IMR-90 (cell line): Measurements from ENCODE around the gene SHLD3. TPM values are rescaled to one million over a fixed set of nuclear protein-coding genes. Genes with fewer than 3 reads are reported as not detected.

Experiments used
- ATAC-seq: fragments of 200-7000 bp; cut with Tn5 transposase; 2 replicates; pipeline ENCODE4 v1.9.1; 2020; ENCODE audit warnings: low read depth, mild to moderate bottlenecking, moderate library complexity
- BruUV-seq: library from RNA; stranded (reverse); fragments of 400-500 nt; replicated peaks from 2 replicates; lab custom pipeline; 2021; lab: Mats Ljungman, UMichigan
- CTCF ChIA-PET: fragments of 300-600 bp; formaldehyde crosslinking; extraction: SDS; loops from one replicate; lab custom pipeline; 2021; ENCODE audit warnings: antibody characterized with exemption; lab: Yijun Ruan, JAX
- POLR2A ChIA-PET: fragments of 300-600 bp; sonication (Branson Sonifier 250); formaldehyde crosslinking; loops from one replicate; lab custom pipeline; 2022; ENCODE audit warnings: antibody characterized with exemption; ENCODE audit not compliant: unreplicated experiment; lab: Charles Lee
- DNase-seq: peaks from one replicate; pipeline ENCODE4 v3.0.0; 2013
- H2AFZ ChIP-seq: replicated peaks from 2 replicates; pipeline ENCODE3; 2013; ENCODE audit warnings: low read length, mild to moderate bottlenecking; ENCODE audit not compliant: poor library complexity
- H2AK5ac ChIP-seq: 2 replicates; pipeline ENCODE4 v1.6.1; 2013; ENCODE audit warnings: low read depth, low read length, inconsistent platforms
- H2AK9ac ChIP-seq: replicated peaks from 2 replicates; pipeline ENCODE3; 2013; ENCODE audit warnings: mild to moderate bottlenecking, low read depth, low read length, moderate library complexity; ENCODE audit not compliant: poor library complexity
- H2BK120ac ChIP-seq: 2 replicates; pipeline ENCODE4 v1.6.1; 2013; ENCODE audit warnings: low read depth, low read length, inconsistent platforms
- H2BK15ac ChIP-seq: 3 replicates; pipeline ENCODE4 v1.6.1; 2013; ENCODE audit warnings: low read depth, low read length, inconsistent platforms
- H2BK20ac ChIP-seq: 2 replicates; pipeline ENCODE4 v1.6.1; 2013; ENCODE audit warnings: low read depth, mild to moderate bottlenecking, inconsistent platforms, low read length, moderate library complexity
- H2BK5ac ChIP-seq: 2 replicates; pipeline ENCODE4 v1.6.1; 2013; ENCODE audit warnings: mild to moderate bottlenecking, low read depth, low read length, inconsistent platforms; ENCODE audit not compliant: poor library complexity, severe bottlenecking
- H3K14ac ChIP-seq: replicated peaks from 2 replicates; pipeline ENCODE4 v1.6.1; 2013; ENCODE audit warnings: low read depth, low read length, inconsistent platforms
- H3K18ac ChIP-seq: 2 replicates; pipeline ENCODE4 v1.6.1; 2013; ENCODE audit warnings: low read depth, low read length, control low read depth
- H3K23ac ChIP-seq: 2 replicates; pipeline ENCODE4 v1.6.1; 2013; ENCODE audit warnings: low read depth, low read length, inconsistent platforms
- H3K27ac ChIP-seq: 2 replicates; pipeline ENCODE4 v1.5.1; 2013; ENCODE audit warnings: mild to moderate bottlenecking, control low read depth, low read length; ENCODE audit not compliant: insufficient read depth
- H3K27me3 ChIP-seq: 2 replicates; pipeline ENCODE4 v1.6.1; 2013; ENCODE audit warnings: low read length; ENCODE audit not compliant: control insufficient read depth, insufficient read depth
- H3K36me3 ChIP-seq: 2 replicates; pipeline ENCODE4 v1.6.1; 2013; ENCODE audit warnings: low read length, mixed read lengths; ENCODE audit not compliant: control insufficient read depth, insufficient read depth
- H3K4ac ChIP-seq: 2 replicates; pipeline ENCODE4 v1.6.1; 2013; ENCODE audit warnings: low read depth, low read length, inconsistent platforms
- H3K4me1 ChIP-seq: 2 replicates; pipeline ENCODE4 v1.6.1; 2013; ENCODE audit warnings: low read length, mixed read lengths; ENCODE audit not compliant: control insufficient read depth, insufficient read depth
- H3K4me2 ChIP-seq: 2 replicates; pipeline ENCODE4 v1.6.1; 2013; ENCODE audit warnings: low read depth, mild to moderate bottlenecking, control low read depth, low read length, moderate library complexity
- H3K4me3 ChIP-seq: 2 replicates; pipeline ENCODE4 v1.5.1; 2013; ENCODE audit warnings: low read depth, mild to moderate bottlenecking, control low read depth, low read length, moderate library complexity; ENCODE audit not compliant: insufficient read depth
- H3K56ac ChIP-seq: 2 replicates; pipeline ENCODE4 v1.6.1; 2013; ENCODE audit warnings: low read length, inconsistent platforms; ENCODE audit not compliant: insufficient read depth; ENCODE audit errors: extremely low read depth
- H3K79me1 ChIP-seq, 2 experiments: 2 replicates each; pipeline ENCODE4 v1.6.1; 2013; ENCODE audit warnings: low read length in 2 of 2, inconsistent platforms in 1 of 2, low read depth in 1 of 2
- H3K9ac ChIP-seq: 2 replicates; pipeline ENCODE4 v1.6.1; 2013; ENCODE audit warnings: low read depth, low read length, control low read depth
- H3K9me1 ChIP-seq: 2 replicates; pipeline ENCODE4 v1.6.1; 2013; ENCODE audit warnings: low read length, inconsistent platforms; ENCODE audit not compliant: insufficient read depth
- H3K9me3 ChIP-seq: 2 replicates; pipeline ENCODE4 v1.6.1; 2013; ENCODE audit warnings: low read length; ENCODE audit not compliant: control insufficient read depth, insufficient read depth
- H4K20me1 ChIP-seq: 2 replicates; pipeline ENCODE4 v1.6.1; 2013; ENCODE audit warnings: low read length, inconsistent platforms; ENCODE audit not compliant: insufficient read depth
- H4K5ac ChIP-seq: 2 replicates; pipeline ENCODE4 v1.6.1; 2013; ENCODE audit warnings: mild to moderate bottlenecking, low read depth, low read length, control low read depth
- H4K8ac ChIP-seq, 2 experiments: 2 replicates each; pipeline ENCODE4 v1.6.1; 2013; ENCODE audit warnings: low read depth in 2 of 2, low read length in 2 of 2, control low read depth in 1 of 2, inconsistent platforms in 1 of 2
- H4K91ac ChIP-seq: 2 replicates; pipeline ENCODE4 v1.6.1; 2013; ENCODE audit warnings: low read depth, low read length, inconsistent platforms; ENCODE audit not compliant: insufficient read depth
- RAD21 ChIP-seq: IDR thresholded peaks from 2 replicates; pipeline ENCODE4 v1.6.1; 2012; ENCODE audit warnings: low read length, improper control_type of control experiment
- RFX5 ChIP-seq: IDR thresholded peaks from 2 replicates; pipeline ENCODE4 v1.8.0; 2012; ENCODE audit warnings: low read depth, mild to moderate bottlenecking, low read length, moderate library complexity
- WGBS, 2 experiments: methylation state at CpG; one replicate each; pipeline versions ENCODE4 v1.1.5 to v1.1.7; 2013; ENCODE audit warnings: missing lambda C conversion rate in 2 of 2; ENCODE audit not compliant: insufficient read length in 1 of 2; ENCODE audit errors: extremely low coverage in 2 of 2; 5-methylcytosine and 5-hydroxymethylcytosine counted together
- dilution Hi-C: fragments of 300-500 bp; cut with HindIII; formaldehyde crosslinking; loops from one replicate; pipeline ENCODE4 v1.14.3; 2018; ENCODE audit warnings: low sequenced_read_pairs; ENCODE audit not compliant: unreplicated experiment
- in situ Hi-C: fragments of 300-500 bp; cut with MboI; formaldehyde crosslinking; loops from 3 replicates; pipeline ENCODE4 v1.14.3; 2019; ENCODE audit warnings: low sequenced_read_pairs, inconsistent platforms, mixed read lengths
- intact Hi-C: fragments of 100-400 bp; cut with micrococcal nuclease; formaldehyde crosslinking; loops from 2 replicates; pipeline ENCODE4 v1.10.0; 2022
- polyA plus RNA-seq, 3 experiments: library from polyadenylated mRNA; depleted of rRNA; stranded (reverse); fragments of >200 nt; gene quantifications; 2 replicates each; pipeline ENCODE4 v1.2.3, GENCODE V29; 2012; ENCODE audit warnings: low replicate concordance in 1 of 3
- total RNA-seq: library from RNA; depleted of rRNA; stranded (reverse); fragments of >200 nt; gene quantifications from 2 replicates; pipeline ENCODE4 v1.2.3, GENCODE V29; 2012
- TF ChIP-seq, protein P1 (sequence below): conservative IDR thresholded peaks from 2 replicates; pipeline ENCODE4 v1.5.1; 2012; ENCODE audit warnings: mild to moderate bottlenecking, low read depth, low read length, improper control_type of control experiment

SHLD3 gene
- total and polyA plus RNA-seq, 2 of the 4 experiments (the other 2 are of a cell fraction): 1.7 to 2.5 TPM

DNA sequence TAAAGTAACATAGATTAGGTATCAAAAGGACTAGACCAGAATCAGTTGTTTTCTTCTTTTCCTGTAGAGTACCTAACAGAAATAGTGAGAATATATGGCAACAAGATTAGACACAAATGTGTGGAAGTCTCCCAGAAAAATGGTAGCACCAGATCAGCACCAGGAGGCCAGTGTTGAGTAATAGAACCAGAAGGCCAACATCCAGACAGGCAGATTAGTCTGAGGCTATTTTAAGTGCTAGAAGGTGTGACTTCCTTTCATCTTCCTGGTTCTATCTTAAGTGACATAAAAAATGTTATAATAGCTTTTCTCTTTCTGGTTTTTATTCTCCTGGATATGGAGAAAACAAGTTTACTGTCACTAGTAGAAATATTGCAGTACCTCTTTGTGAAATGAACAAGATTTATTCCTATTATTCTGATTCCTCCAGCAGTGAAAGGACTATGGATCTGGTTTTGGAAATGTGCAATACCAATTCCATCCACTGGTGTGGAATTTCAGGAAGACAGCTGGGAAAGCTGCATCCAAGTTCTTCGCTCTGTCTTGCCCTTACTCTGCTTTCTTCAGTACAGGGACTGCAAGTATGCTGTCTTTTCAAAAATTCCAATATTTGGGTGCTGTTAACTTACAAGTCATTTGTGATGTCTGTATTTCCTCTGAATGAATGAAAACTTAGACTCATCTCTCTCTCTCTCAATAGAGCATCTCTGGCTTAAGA is 39.1 kb downstream of the SHLD3 start:
- H2AK9ac ChIP-seq: no peak overlapping the region
- peak; percentile 18 for DNase-seq
- no peaks in the 10 kb centered on the region for H3K4me1 ChIP-seq
- intact Hi-C loops (no loop called here), in situ Hi-C loops (no loop called here), dilution Hi-C loops (no loop called here)
- H3K36me3 ChIP-seq: peaks cover 10% of the 10 kb centered on the region
- H3K9me1 ChIP-seq: no peaks in the 10 kb centered on the region; the same call in 1 of the 2 replicates
- TF ChIP-seq, protein P1, sequence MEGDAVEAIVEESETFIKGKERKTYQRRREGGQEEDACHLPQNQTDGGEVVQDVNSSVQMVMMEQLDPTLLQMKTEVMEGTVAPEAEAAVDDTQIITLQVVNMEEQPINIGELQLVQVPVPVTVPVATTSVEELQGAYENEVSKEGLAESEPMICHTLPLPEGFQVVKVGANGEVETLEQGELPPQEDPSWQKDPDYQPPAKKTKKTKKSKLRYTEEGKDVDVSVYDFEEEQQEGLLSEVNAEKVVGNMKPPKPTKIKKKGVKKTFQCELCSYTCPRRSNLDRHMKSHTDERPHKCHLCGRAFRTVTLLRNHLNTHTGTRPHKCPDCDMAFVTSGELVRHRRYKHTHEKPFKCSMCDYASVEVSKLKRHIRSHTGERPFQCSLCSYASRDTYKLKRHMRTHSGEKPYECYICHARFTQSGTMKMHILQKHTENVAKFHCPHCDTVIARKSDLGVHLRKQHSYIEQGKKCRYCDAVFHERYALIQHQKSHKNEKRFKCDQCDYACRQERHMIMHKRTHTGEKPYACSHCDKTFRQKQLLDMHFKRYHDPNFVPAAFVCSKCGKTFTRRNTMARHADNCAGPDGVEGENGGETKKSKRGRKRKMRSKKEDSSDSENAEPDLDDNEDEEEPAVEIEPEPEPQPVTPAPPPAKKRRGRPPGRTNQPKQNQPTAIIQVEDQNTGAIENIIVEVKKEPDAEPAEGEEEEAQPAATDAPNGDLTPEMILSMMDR: peak; percentile 39
- no peak for TF ChIP-seq RFX5
- 0 out of 2 replicates have a peak, but pooled peaks have one; percentile 5 for TF ChIP-seq RAD21
- no peak overlapping the region for H3K18ac ChIP-seq
- H2AFZ ChIP-seq: no peak overlapping the region
- no peak overlapping the region for H3K9ac ChIP-seq
- H3K27ac ChIP-seq: no peak overlapping the region
- H4K5ac ChIP-seq: no peak overlapping the region
- H2AK5ac ChIP-seq: no peak overlapping the region
- no peak overlapping the region for H4K8ac ChIP-seq
- no peaks in the 10 kb centered on the region for H3K27me3 ChIP-seq
- peak; percentile 56; the same call in 1 of the 2 replicates for ATAC-seq
- POLR2A ChIA-PET: no interaction called here
- no peak overlapping the region for H4K91ac ChIP-seq
- no peak overlapping the region for H2BK15ac ChIP-seq
- no peak overlapping the region for H3K4ac ChIP-seq
- H3K79me1 ChIP-seq: no peaks in the 10 kb centered on the region
- no peak overlapping the region for H2BK5ac ChIP-seq
- no TSS peak for BruUV-seq
- no peak overlapping the region for H3K56ac ChIP-seq
- H3K4me2 ChIP-seq: no peak overlapping the region
- CTCF ChIA-PET: interaction anchor here (0.7 to 2.1 kb wide), 3 partner anchors 9 to 292 kb away, joined by 3 to 8 read pairs (median 3); no protein-coding TSS in a partner anchor
- H2BK120ac ChIP-seq: no peak overlapping the region
- H3K14ac ChIP-seq: no peak overlapping the region
- no peaks in the 10 kb centered on the region for H3K9me3 ChIP-seq
- no peak overlapping the region for H3K4me3 ChIP-seq
- WGBS, 2 experiments: no CpG with 5 or more reads among the region's 1 CpG
- H2BK20ac ChIP-seq: no peak overlapping the region
- H3K23ac ChIP-seq: no peak overlapping the region
- H4K20me1 ChIP-seq: no peaks in the 10 kb centered on the region
